ENCODE data around the gene DAD1. TPM values are rescaled to one million over a fixed set of nuclear protein-coding genes. Genes with fewer than 3 reads are reported as not detected.

The DAD1 gene
- total and polyA plus RNA-seq, 2 of the 8 experiments (the other 6 are each of a cell fraction or from before 2014, with no cell fraction given) = 131 to 440 TPM

- no peak overlapping the region for H2BK5ac ChIP-seq (ENCODE audit: low read depth, low read length)
- POLR2A ChIA-PET (ENCODE audit: partially characterized antibody) = no interaction called here
- H3K23me2 ChIP-seq (ENCODE audit: low read depth, low read length) = no peaks in the 10 kb centered on the region
- H3K27me3 ChIP-seq (replicated peaks in 1 of 4; ENCODE audit: control insufficient read depth in 3 of 4, extremely low read depth in 1 of 4, insufficient read depth in 3 of 4, low read length in 3 of 4) = no peaks in the 10 kb centered on the region
- DNase-seq (ENCODE audit: low read depth in 1 of 2, low spot score in 2 of 2) (no peak), FAIRE-seq (no peak)
- 85% methylated on average over 8 of the region's 8 CpGs; no CpG with 5 or more reads in 1 of the 2 experiments for WGBS, 2 experiments (ENCODE audit: extremely low coverage in 1 of 2, insufficient coverage in 1 of 2, insufficient read length in 1 of 2, insufficient replicate concordance in 2 of 2, low coverage in 1 of 2, low lambda C conversion rate in 2 of 2, missing lambda C conversion rate in 1 of 2)
- no peak overlapping the region for H3K18ac ChIP-seq (ENCODE audit: extremely low read depth, low read length)
- CTCF ChIA-PET (ENCODE audit: partially characterized antibody) = interaction anchor here (0.9 to 1.4 kb wide), 2 partner anchors 12 to 33 kb away, joined by 3 to 5 read pairs; no protein-coding TSS in a partner anchor
- H3K79me1 ChIP-seq (ENCODE audit: low read depth, low read length) = no peaks in the 10 kb centered on the region
- H4K20me1 ChIP-seq (replicated peaks in 1 of 2; ENCODE audit: control insufficient read depth in 1 of 2, insufficient read depth in 2 of 2, low read length in 2 of 2) = no peaks in the 10 kb centered on the region
- H3K4me3 ChIP-seq (ENCODE audit: extremely low read depth in 1 of 4, insufficient read depth in 2 of 4, low read depth in 3 of 4, low read length in 4 of 4) = no peak overlapping the region
- no peak overlapping the region for H3K4me2 ChIP-seq (ENCODE audit: insufficient read depth in 1 of 2, low read depth in 2 of 2, low read length in 2 of 2)
- no peak overlapping the region for H2AK5ac ChIP-seq (ENCODE audit: low read depth, low read length)
- H2BK120ac ChIP-seq (replicated peaks; ENCODE audit: low read depth, low read length) = no peak overlapping the region
- no peak overlapping the region for H2BK15ac ChIP-seq (ENCODE audit: low read length)
- H3K27ac ChIP-seq (ENCODE audit: low read depth, low read length) = no peak overlapping the region
- no peak overlapping the region for H2AFZ ChIP-seq (ENCODE audit: low read length)
- H4K8ac ChIP-seq (ENCODE audit: extremely low read depth, insufficient read depth, low read length) = no peak overlapping the region; the same call in 1 of the 2 replicates
- H3K4me1 ChIP-seq (replicated peaks in 1 of 4; ENCODE audit: control insufficient read depth in 3 of 4, insufficient read depth in 4 of 4, low read length in 3 of 4) = no peaks in the 10 kb centered on the region
- H3K23ac ChIP-seq (ENCODE audit: insufficient read length) = no peak overlapping the region
- no peak overlapping the region for H2BK20ac ChIP-seq (ENCODE audit: low read length)
- H4K91ac ChIP-seq (replicated peaks; ENCODE audit: insufficient read length, low read length) = no peak overlapping the region
- no peaks in the 10 kb centered on the region; a peak in 1 of 4 replicates for H3K9me3 ChIP-seq (ENCODE audit: insufficient read depth in 2 of 2, low read depth in 1 of 2, low read length in 1 of 2)
- no peak overlapping the region for H4K5ac ChIP-seq (ENCODE audit: insufficient read length, low read depth, low read length)
- H3K4ac ChIP-seq (replicated peaks; ENCODE audit: insufficient read length, low read depth, low read length) = no peak overlapping the region
- no peaks in the 10 kb centered on the region for H3K79me2 ChIP-seq (ENCODE audit: control insufficient read depth in 1 of 2, insufficient read depth in 2 of 2, low read length in 2 of 2)
- H3K14ac ChIP-seq (ENCODE audit: insufficient read length) = no peak overlapping the region
- peak overlapping the region; percentile 12; the same call in 1 of the 2 replicates for H2BK12ac ChIP-seq (ENCODE audit: low read depth, low read length)
- no peak overlapping the region for H3K56ac ChIP-seq (replicated peaks; ENCODE audit: insufficient read length, low read depth, low read length)
- H3K36me3 ChIP-seq (ENCODE audit: control insufficient read depth in 2 of 4, insufficient read depth in 4 of 4, low read length in 3 of 4) = no peaks in the 10 kb centered on the region
- no peak overlapping the region for H3K9ac ChIP-seq (replicated peaks in 1 of 4; ENCODE audit: extremely low read depth in 1 of 4, low read depth in 3 of 4, low read length in 3 of 4)
- TF ChIP-seq TEAD4 (IDR thresholded peaks at IDR 0.05; ENCODE audit: low read depth, low read length) (no peak), MAFK (IDR thresholded peaks at IDR 0.05; ENCODE audit: low read depth, low read length) (no peak), EZH2 (IDR thresholded peaks at IDR 0.05; ENCODE audit: low read depth, low read length, severe bottlenecking) (no peak), SAP30 (IDR thresholded peaks at IDR 0.05; ENCODE audit: insufficient read depth, insufficient replicate concordance, low read length) (no peak), PHF8 (conservative IDR thresholded peaks at IDR 0.05; ENCODE audit: low read depth, low read length) (no peak)
Observed at GRCh38 chr14:22537436-22538310, 51.4 kb downstream of the DAD1 start.
